SK-N-SH treated with all-trans-retinoic acid at 6 μM for 48 hours (cell line): ENCODE data around the gene ATRN.

ENCODE experiments used
- ATAC-seq: fragments of 200-7000 bp; cut with Tn5 transposase; 3 replicates; pipeline ENCODE4 v1.9.1; 2020; ENCODE audit warnings: mild to moderate bottlenecking, moderate library complexity
- ARNTL ChIP-seq: fragments of 450-650 bp; formaldehyde crosslinking; IDR thresholded peaks from 2 replicates; pipeline ENCODE4 v1.5.0; 2020; ENCODE audit warnings: low read depth, mild to moderate bottlenecking, moderate library complexity, borderline replicate concordance
- CSDC2 ChIP-seq: fragments of 250-450 bp; sonication (Bioruptor Pico); IDR thresholded peaks from 2 replicates; pipeline ENCODE4 v1.5.0; 2020; ENCODE audit warnings: mild to moderate bottlenecking, moderate library complexity
- ESRRG ChIP-seq: fragments of 250-450 bp; sonication (Bioruptor Pico); IDR thresholded peaks from 2 replicates; pipeline ENCODE4 v1.6.1; 2021; ENCODE audit warnings: mild to moderate bottlenecking
- GLIS3 ChIP-seq: fragments of 250-450 bp; sonication (Bioruptor Pico); IDR thresholded peaks from 2 replicates; pipeline ENCODE4 v1.5.0; 2020; ENCODE audit warnings: mild to moderate bottlenecking, moderate library complexity
- ISL1 ChIP-seq: fragments of 250-450 bp; sonication (Bioruptor Pico); IDR thresholded peaks from 2 replicates; pipeline ENCODE4 v2.1.2; 2022; ENCODE audit warnings: mild to moderate bottlenecking, moderate library complexity
- OSR1 ChIP-seq: fragments of 250-450 bp; sonication (Bioruptor Pico); IDR thresholded peaks from 2 replicates; pipeline ENCODE4 v1.8.0; 2022; ENCODE audit warnings: moderate library complexity, mild to moderate bottlenecking, inconsistent platforms
- SNAI2 ChIP-seq: fragments of 250-450 bp; sonication (Bioruptor Pico); IDR thresholded peaks from 2 replicates; pipeline ENCODE4 v1.5.0; 2020; ENCODE audit warnings: mild to moderate bottlenecking, moderate library complexity
- TCF4 ChIP-seq: fragments of 250-450 bp; sonication (Bioruptor Pico); IDR thresholded peaks from 2 replicates; pipeline ENCODE4 v1.8.0; 2021; ENCODE audit warnings: mild to moderate bottlenecking, moderate library complexity, borderline replicate concordance
- TOX ChIP-seq: fragments of 250-450 bp; sonication (Bioruptor Pico); IDR thresholded peaks from 2 replicates; pipeline ENCODE4 v1.8.0; 2021; ENCODE audit warnings: mild to moderate bottlenecking, moderate library complexity, borderline replicate concordance
- ZC3H10 ChIP-seq: fragments of 250-450 bp; sonication (Bioruptor Pico); IDR thresholded peaks from 2 replicates; pipeline ENCODE4 v1.5.1; 2021; ENCODE audit warnings: mild to moderate bottlenecking, moderate library complexity
- ZFP3 ChIP-seq: fragments of 250-450 bp; sonication (Bioruptor Pico); IDR thresholded peaks from 2 replicates; pipeline ENCODE4 v1.5.0; 2020; ENCODE audit warnings: mild to moderate bottlenecking, moderate library complexity
- ZFP30 ChIP-seq: fragments of 450-650 bp; formaldehyde crosslinking; IDR thresholded peaks from 2 replicates; pipeline ENCODE4 v1.5.0; 2022; ENCODE audit warnings: mild to moderate bottlenecking, moderate library complexity
- ZNF565 ChIP-seq: fragments of 450-650 bp; formaldehyde crosslinking; conservative IDR thresholded peaks from 2 replicates; pipeline ENCODE4 v1.5.0; 2020; ENCODE audit warnings: low read depth, mild to moderate bottlenecking, moderate library complexity
- ZNF70 ChIP-seq: fragments of 450-650 bp; formaldehyde crosslinking; IDR thresholded peaks from 2 replicates; pipeline ENCODE4 v1.5.0; 2020; ENCODE audit warnings: mild to moderate bottlenecking, moderate library complexity
- ZNF8 ChIP-seq: fragments of 450-650 bp; formaldehyde crosslinking; IDR thresholded peaks from 2 replicates; pipeline ENCODE4 v1.5.0; 2020; ENCODE audit warnings: mild to moderate bottlenecking, moderate library complexity
- TF ChIP-seq, protein P1 (sequence below): fragments of 250-450 bp; sonication (Bioruptor Pico); IDR thresholded peaks from 2 replicates; pipeline ENCODE4 v1.8.0; 2020; ENCODE audit warnings: mild to moderate bottlenecking, moderate library complexity, borderline replicate concordance
- TF ChIP-seq, protein P2 (sequence below): fragments of 250-450 bp; sonication (Bioruptor Pico); IDR thresholded peaks from 2 replicates; pipeline ENCODE4 v1.5.0; 2020; ENCODE audit warnings: mild to moderate bottlenecking, moderate library complexity
- TF ChIP-seq, protein P3 (sequence below): fragments of 250-450 bp; sonication (Bioruptor Pico); IDR thresholded peaks from 2 replicates; pipeline ENCODE4 v1.5.1; 2020; ENCODE audit warnings: low read depth, mild to moderate bottlenecking, moderate library complexity

Gene ATRN

DNA sequence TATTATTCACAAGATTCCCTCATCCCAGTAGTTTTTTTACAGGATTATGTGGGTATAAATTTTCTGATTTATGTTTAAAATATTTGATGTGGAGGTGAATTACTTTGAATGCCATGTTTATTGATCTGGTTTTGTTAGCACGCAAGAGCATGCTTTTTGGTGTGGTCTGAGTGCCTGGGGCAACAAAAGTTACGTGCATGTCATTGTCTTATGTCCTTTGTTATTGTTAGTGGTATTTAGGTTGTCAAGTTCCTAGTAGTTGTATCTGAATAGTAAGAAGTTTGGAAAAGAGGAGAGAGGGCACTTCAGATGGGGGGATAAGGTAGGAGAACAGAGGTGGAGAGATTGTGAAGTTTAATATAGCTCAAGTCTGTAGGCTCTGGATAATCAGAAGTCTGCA is 95.0 kb downstream of the ATRN start (continued):
- TF ChIP-seq, protein P1, sequence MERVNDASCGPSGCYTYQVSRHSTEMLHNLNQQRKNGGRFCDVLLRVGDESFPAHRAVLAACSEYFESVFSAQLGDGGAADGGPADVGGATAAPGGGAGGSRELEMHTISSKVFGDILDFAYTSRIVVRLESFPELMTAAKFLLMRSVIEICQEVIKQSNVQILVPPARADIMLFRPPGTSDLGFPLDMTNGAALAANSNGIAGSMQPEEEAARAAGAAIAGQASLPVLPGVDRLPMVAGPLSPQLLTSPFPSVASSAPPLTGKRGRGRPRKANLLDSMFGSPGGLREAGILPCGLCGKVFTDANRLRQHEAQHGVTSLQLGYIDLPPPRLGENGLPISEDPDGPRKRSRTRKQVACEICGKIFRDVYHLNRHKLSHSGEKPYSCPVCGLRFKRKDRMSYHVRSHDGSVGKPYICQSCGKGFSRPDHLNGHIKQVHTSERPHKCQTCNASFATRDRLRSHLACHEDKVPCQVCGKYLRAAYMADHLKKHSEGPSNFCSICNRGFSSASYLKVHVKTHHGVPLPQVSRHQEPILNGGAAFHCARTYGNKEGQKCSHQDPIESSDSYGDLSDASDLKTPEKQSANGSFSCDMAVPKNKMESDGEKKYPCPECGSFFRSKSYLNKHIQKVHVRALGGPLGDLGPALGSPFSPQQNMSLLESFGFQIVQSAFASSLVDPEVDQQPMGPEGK (CRISPR knock-in tag): no peak

DNA sequence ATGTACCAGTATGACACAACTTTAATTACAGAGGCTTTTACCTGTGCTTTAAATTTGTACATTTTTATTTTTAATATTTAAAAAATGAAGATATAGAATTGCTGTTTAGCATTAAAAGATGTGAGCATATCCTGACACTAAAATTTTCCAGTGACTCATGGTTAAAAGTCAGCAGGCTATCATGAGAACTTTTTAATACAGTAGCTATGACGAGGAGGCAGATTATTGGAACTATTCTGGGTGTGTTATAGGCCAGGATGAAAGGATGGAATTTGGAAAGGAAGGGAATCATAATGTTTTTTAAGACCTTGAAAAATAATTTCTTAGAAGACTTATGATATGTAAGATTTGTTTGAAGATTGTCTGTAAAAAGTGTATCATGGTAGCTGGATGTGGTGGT is 101.3 kb downstream of the ATRN start:
- TF ChIP-seq ZFP3 (CRISPR knock-in tag): no peak
- TF ChIP-seq ARNTL (CRISPR knock-in tag): no peak
- no peak for TF ChIP-seq ZC3H10 (CRISPR knock-in tag)
- TF ChIP-seq TCF4 (CRISPR knock-in tag): no peak
- TF ChIP-seq SNAI2: no peak
- TF ChIP-seq, all 23 proteins: peak for 0
- ATAC-seq: no peak

DNA sequence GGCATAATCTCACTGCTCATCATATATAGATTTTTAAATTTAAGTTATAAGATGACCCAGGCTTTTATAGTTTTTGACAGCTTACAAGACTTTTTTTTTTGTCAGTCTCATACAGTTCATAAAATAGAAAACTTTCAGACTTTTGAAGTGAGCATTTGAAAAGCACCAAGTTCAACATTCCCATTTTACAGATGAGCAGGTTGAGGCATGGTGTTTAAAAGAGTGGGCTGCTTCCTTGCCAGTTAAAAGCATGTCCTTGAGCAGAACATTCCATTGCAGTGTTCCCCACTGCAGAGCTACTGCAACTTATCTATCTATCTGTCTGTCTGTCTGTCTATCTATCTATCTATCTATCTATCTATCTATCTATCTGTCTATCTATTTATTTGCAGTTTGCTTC is 105.5 kb downstream of the ATRN start:
- no peak for ATAC-seq
- TF ChIP-seq ZNF565 (CRISPR knock-in tag) (no peak), ZNF8 (CRISPR knock-in tag) (no peak)
- TF ChIP-seq, protein P2, sequence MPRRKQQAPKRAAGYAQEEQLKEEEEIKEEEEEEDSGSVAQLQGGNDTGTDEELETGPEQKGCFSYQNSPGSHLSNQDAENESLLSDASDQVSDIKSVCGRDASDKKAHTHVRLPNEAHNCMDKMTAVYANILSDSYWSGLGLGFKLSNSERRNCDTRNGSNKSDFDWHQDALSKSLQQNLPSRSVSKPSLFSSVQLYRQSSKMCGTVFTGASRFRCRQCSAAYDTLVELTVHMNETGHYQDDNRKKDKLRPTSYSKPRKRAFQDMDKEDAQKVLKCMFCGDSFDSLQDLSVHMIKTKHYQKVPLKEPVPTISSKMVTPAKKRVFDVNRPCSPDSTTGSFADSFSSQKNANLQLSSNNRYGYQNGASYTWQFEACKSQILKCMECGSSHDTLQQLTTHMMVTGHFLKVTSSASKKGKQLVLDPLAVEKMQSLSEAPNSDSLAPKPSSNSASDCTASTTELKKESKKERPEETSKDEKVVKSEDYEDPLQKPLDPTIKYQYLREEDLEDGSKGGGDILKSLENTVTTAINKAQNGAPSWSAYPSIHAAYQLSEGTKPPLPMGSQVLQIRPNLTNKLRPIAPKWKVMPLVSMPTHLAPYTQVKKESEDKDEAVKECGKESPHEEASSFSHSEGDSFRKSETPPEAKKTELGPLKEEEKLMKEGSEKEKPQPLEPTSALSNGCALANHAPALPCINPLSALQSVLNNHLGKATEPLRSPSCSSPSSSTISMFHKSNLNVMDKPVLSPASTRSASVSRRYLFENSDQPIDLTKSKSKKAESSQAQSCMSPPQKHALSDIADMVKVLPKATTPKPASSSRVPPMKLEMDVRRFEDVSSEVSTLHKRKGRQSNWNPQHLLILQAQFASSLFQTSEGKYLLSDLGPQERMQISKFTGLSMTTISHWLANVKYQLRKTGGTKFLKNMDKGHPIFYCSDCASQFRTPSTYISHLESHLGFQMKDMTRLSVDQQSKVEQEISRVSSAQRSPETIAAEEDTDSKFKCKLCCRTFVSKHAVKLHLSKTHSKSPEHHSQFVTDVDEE (CRISPR knock-in tag): no peak

DNA sequence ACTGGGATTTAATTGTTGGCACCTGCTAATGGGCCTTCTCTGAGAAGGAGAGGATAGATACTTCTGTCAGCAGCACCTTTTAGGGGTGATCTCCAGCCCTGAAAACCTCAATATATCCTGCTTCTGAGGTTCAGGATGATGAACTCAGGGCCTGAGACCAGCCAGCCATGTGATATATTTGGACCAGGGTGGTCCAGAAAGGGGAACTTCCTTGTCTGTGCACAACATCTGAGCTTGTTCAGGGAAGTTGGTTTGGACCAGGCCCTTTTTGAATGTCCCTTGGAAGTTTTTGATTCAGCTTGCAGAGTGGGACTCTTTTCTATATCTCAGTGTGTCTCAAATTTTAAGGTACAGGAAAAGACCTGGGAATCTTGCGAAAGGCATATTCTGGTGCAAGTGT is 106.5 kb downstream of the ATRN start:
- no peak for ATAC-seq
- TF ChIP-seq TOX (CRISPR knock-in tag): no peak
- no peak for TF ChIP-seq ESRRG (CRISPR knock-in tag)
- no peak for TF ChIP-seq CSDC2
- TF ChIP-seq ZNF70: no peak
- no peak for TF ChIP-seq ZNF8 (CRISPR knock-in tag)
- TF ChIP-seq, protein P3, sequence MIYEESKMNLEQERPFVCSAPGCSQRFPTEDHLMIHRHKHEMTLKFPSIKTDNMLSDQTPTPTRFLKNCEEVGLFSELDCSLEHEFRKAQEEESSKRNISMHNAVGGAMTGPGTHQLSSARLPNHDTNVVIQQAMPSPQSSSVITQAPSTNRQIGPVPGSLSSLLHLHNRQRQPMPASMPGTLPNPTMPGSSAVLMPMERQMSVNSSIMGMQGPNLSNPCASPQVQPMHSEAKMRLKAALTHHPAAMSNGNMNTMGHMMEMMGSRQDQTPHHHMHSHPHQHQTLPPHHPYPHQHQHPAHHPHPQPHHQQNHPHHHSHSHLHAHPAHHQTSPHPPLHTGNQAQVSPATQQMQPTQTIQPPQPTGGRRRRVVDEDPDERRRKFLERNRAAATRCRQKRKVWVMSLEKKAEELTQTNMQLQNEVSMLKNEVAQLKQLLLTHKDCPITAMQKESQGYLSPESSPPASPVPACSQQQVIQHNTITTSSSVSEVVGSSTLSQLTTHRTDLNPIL (CRISPR knock-in tag): no peak
- TF ChIP-seq ARNTL (CRISPR knock-in tag): no peak
- TF ChIP-seq, all 23 proteins: peak for 0

DNA sequence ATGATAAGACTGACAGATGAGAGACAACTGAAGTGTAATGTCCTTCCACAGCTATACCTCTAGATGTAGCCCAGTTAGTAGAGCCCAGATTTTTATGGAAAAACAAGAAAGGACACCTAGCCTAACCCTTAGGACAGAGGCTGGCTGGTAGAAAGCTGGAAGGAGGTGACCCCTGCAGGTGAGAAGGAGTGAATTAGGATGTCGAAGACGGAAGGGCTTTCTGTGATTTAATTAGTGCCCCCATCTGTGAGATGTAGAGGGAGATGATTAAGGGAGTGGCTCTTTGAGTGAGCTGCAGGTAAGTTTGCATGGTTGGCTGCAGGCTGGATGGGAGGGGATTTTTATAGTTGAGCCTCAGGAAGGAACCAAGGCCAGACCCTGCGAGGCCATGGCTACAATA is 109.6 kb downstream of the ATRN start:
- no peak for ATAC-seq
- TF ChIP-seq, protein P3 (CRISPR knock-in tag): no peak
- no peak for TF ChIP-seq GLIS3
- TF ChIP-seq TOX (CRISPR knock-in tag): no peak
- no peak for TF ChIP-seq OSR1 (CRISPR knock-in tag)
- TF ChIP-seq ZNF70: no peak
- TF ChIP-seq TCF4 (CRISPR knock-in tag): no peak
- no peak for TF ChIP-seq ISL1 (CRISPR knock-in tag)
- TF ChIP-seq CSDC2: no peak
- no peak for TF ChIP-seq SNAI2
- no peak for TF ChIP-seq ZNF565 (CRISPR knock-in tag)
- no peak for TF ChIP-seq ESRRG (CRISPR knock-in tag)
- TF ChIP-seq, protein P2 (CRISPR knock-in tag): no peak
- TF ChIP-seq, protein P1 (CRISPR knock-in tag): no peak
- no peak for TF ChIP-seq ZFP30 (CRISPR knock-in tag)
